Activated CD4-positive, alpha-beta T cell treated with anti-CD3 and anti-CD28 coated beads, Interleukin-2, amount 10 ng/mL, durations not matched to agents 24 days and 14 days (primary cell): ENCODE measurements around the gene ANG. TPM values are rescaled to one million over a fixed set of nuclear protein-coding genes. Genes with fewer than 3 reads are reported as not detected.
"Not testable (repeated sequence)": the region's sequence is repeated elsewhere in the genome, so short reads cannot be mapped to it uniquely, and the experiment has no call there.

ENCODE experiments used
- DNase-seq: peaks from one replicate; pipeline ENCODE4 v3.0.0; 2022
- H3K27ac Mint-ChIP-seq: one replicate; pipeline ENCODE4 v1.8.0; 2022; ENCODE audit warnings: mild to moderate bottlenecking, mixed read lengths
- H3K27me3 Mint-ChIP-seq: one replicate; pipeline ENCODE4 v1.8.0; 2022; ENCODE audit warnings: mixed read lengths
- H3K36me3 Mint-ChIP-seq: one replicate; pipeline ENCODE4 v1.8.0; 2022; ENCODE audit warnings: low read depth, mild to moderate bottlenecking, mixed read lengths
- H3K4me1 Mint-ChIP-seq: one replicate; pipeline ENCODE4 v1.8.0; 2021; ENCODE audit warnings: mixed read lengths
- H3K4me3 Mint-ChIP-seq: one replicate; pipeline ENCODE4 v1.8.0; 2022; ENCODE audit warnings: mild to moderate bottlenecking, moderate library complexity, mixed read lengths
- H3K9me3 Mint-ChIP-seq: one replicate; pipeline ENCODE4 v1.8.0; 2021; ENCODE audit warnings: mixed read lengths
- intact Hi-C: fragments of 100-400 bp; cut with micrococcal nuclease; formaldehyde crosslinking; loops from one replicate; pipeline ENCODE4 v1.15.1; 2023
- total RNA-seq: library from RNA; stranded (reverse); gene quantifications from 2 replicates; pipeline ENCODE4 v1.2.3, GENCODE V29; 2022

Gene ANG
- total RNA-seq, 1 donor from 2014 or later: not detected

DNA sequence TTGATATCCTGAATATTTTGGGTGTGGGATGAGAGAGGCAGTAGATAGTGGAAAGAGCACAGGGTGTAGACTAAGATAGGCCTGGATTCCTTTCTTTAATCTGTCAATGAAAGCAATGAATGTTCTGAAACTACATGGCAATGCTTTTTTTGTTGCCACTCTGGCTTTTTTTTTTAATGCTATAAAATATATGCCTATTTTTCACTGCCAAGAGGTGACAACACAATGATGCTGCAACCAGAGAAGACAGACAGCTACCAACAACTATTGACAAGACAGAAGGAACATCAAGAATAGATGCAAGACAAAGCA, 9.4 kb downstream of the ANG start:
- Mint-ChIP-seq H3K27ac (no peak overlapping the region), H3K4me1 (peaks cover 3% of the 10 kb centered on the region), H3K9me3 (no peaks in the 10 kb centered on the region), H3K36me3 (no peaks in the 10 kb centered on the region), H3K4me3 (no peak overlapping the region), H3K27me3 (peaks cover 7% of the 10 kb centered on the region)
- DNase-seq: no peak
- intact Hi-C loops: no loop called here

DNA sequence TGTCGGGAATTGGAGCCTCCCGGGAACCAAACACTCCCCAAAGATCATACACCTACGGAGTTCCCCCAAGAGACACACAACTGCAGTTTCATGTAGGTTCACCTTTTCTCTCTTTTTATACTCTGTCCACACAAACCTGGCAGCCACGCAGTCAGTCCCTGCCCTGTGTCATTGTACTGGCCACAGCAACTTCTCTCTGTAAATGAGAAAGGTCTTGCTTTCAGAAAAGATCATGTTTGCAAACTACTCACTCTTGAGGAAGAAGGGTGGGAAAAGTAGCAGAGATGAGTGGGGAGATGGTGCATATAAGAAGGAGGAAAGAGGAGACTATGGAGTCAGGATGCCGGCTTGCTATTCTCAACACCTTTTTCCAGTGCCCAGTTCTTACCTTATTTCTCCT, 10.4 kb downstream of the ANG start:
- H3K27ac Mint-ChIP-seq: no peak overlapping the region
- no peaks in the 10 kb centered on the region for H3K36me3 Mint-ChIP-seq
- peaks cover 7% of the 10 kb centered on the region for H3K27me3 Mint-ChIP-seq
- no peaks in the 10 kb centered on the region for H3K9me3 Mint-ChIP-seq
- H3K4me3 Mint-ChIP-seq: no peak overlapping the region
- peaks cover 3% of the 10 kb centered on the region for H3K4me1 Mint-ChIP-seq
- intact Hi-C loops: no loop called here
- no peak for DNase-seq

DNA sequence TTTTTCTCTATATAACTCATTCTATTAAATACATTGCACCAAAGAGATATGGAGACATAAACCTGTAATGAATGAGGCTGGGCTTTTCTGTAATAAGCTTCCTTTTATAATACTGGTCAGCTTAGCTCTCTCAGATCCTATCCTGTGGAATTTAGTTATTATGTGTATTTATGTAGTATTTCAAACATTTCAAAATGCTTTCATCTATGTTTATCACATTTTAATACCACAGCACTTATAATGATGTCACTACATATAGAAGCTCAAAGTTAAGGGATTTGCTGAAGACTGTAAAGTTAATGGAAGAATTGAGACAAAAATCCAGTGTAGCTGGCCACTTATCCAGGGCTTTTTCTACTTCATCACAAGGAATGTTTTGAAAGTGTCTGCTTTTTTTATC, 11.4 kb downstream of the ANG start:
- H3K4me3 Mint-ChIP-seq: no peak overlapping the region

DNA sequence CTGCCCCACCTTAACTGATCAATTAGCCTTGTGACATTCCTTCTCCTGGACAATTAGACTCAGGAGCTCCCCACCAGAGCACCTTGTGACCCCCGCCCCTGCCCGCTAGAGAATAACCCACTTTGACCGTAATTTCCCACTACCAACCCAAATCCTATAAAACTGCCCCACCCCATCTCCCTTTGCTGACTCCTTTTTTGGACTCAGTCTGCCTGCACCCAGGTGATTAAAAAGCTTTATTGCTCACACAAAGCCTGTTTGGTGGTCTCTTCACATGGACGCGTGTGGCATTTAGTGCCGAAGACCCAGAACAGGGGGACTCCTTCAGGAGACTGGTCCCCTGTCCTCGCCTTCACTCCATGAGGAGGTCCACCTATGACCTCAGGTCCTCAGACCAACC, 12.4 kb downstream of the ANG start:
- DNase-seq, H3K36me3 Mint-ChIP-seq, H3K27ac Mint-ChIP-seq, H3K27me3 Mint-ChIP-seq, H3K4me3 Mint-ChIP-seq, H3K9me3 Mint-ChIP-seq, H3K4me1 Mint-ChIP-seq, intact Hi-C loops: not testable (repeated sequence)

More for the DNA sequence above, 11.4 kb downstream of the ANG start:
- no peaks in the 10 kb centered on the region for H3K9me3 Mint-ChIP-seq
- peaks cover 3% of the 10 kb centered on the region for H3K4me1 Mint-ChIP-seq
- peaks cover 7% of the 10 kb centered on the region for H3K27me3 Mint-ChIP-seq
- DNase-seq: no peak
- no peaks in the 10 kb centered on the region for H3K36me3 Mint-ChIP-seq
- intact Hi-C loops: no loop called here
- no peak overlapping the region for H3K27ac Mint-ChIP-seq

DNA sequence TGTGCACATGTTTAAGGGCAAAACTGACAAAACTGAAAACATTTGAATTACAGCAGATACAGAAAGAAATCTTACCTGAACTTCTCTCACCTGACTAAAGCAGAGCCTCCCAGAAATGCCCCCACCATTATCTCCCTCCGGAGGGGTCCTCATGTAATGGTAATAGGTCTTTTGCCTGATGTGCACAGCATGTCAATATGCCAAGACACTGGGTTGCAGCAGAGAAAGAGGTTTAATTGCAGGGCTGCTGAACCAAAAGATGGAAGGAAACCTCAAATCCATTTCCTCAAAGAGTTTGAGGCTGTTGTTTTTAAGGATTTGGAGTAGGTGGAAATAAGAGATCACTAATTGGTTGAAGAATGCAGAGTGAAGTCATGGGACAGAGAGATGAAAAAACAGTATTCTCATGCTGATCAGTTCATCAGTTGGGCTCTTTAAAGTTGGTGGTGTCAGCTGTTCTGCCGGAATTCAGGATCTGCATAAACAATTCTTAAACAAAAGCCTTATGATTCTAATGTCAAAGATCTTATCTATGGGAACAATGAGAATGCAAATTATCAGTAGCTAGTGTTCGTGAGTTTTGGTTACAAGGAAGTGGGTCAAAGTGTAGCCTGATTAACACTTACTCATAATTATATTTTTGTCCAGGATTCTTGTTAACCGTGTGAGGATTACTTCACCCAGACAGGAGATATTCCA, 18.2 kb downstream of the ANG start:
- H3K4me3 Mint-ChIP-seq: no peak overlapping the region
- no peaks in the 10 kb centered on the region for H3K4me1 Mint-ChIP-seq
- H3K27ac Mint-ChIP-seq: no peak overlapping the region
- no peaks in the 10 kb centered on the region for H3K36me3 Mint-ChIP-seq
- H3K9me3 Mint-ChIP-seq: no peaks in the 10 kb centered on the region
- intact Hi-C loops: no loop called here
- DNase-seq: no peak
- H3K27me3 Mint-ChIP-seq: no peaks in the 10 kb centered on the region

DNA sequence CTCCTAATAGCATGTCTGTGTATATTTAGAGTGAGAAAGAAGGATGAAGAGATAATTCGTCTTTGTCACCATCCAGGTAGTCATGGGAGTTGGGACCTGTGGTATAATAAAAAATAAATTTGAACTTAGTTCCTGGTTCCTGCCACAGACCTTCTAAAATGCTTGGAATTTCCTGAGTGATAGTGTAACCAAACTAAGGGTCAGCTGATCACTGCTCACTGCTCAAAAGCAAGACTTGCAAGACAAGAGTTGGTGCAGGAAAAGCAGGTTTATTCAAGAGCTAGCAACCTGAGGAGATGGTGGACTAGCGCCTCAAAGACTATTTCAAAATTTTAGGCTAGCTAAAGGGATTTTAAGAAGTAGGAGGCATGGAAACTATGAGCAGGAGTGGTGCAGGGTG, 19.1 kb downstream of the ANG start:
- Mint-ChIP-seq H3K4me1 (no peaks in the 10 kb centered on the region), H3K27me3 (no peaks in the 10 kb centered on the region), H3K36me3 (no peaks in the 10 kb centered on the region), H3K9me3 (no peaks in the 10 kb centered on the region), H3K4me3 (no peak overlapping the region), H3K27ac (no peak overlapping the region)
- intact Hi-C loops: no loop called here
- DNase-seq: no peak

DNA sequence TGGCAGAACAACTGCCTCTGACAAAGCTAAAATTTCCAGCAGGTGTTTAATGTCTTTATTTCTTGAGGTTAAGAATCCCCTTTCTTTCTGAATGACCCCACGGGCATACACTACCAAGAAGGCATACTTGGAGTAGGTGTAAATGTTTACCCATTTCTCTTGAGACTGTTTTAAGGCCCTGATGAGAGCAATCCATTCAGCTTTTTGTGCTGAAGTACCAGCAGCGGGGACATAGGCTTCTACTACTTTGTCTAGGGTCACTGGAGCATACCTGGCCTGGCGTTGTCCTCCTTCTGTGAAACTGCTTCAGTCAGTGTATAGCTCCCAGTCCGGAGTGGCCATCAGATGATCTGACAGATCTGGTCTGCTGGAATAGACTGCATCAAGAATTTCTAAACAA, 22.7 kb downstream of the ANG start:
- Mint-ChIP-seq H3K4me3 (no peak overlapping the region), H3K36me3 (no peaks in the 10 kb centered on the region), H3K9me3 (no peaks in the 10 kb centered on the region), H3K27ac (no peak overlapping the region), H3K27me3 (no peaks in the 10 kb centered on the region), H3K4me1 (no peaks in the 10 kb centered on the region)
- intact Hi-C loops: no loop called here
- DNase-seq: no peak

DNA sequence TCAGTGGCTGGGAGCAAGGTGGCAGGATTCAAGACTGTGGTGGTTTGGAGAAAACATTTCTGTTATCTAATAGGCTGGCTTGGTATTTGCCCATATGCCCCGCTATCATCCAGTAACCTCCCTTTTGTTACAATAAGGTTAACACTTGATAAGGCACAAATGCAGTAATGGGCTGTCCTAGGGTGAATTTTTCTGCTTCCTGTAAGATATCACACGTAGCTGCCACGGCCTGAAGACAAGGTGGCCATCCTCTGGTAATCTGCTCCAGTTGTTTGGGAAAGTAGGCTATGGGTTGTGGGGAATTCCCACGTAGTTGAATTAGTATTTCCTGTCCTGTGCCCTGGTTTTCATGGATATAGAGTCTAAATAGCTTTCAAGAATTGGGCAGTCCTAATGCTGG, 23.1 kb downstream of the ANG start:
- Mint-ChIP-seq H3K36me3 (no peaks in the 10 kb centered on the region), H3K27me3 (peaks cover under 1% of the 10 kb centered on the region), H3K4me3 (no peak overlapping the region), H3K4me1 (no peaks in the 10 kb centered on the region), H3K27ac (no peak overlapping the region), H3K9me3 (no peaks in the 10 kb centered on the region)
- intact Hi-C loops: no loop called here
- DNase-seq: no peak

DNA sequence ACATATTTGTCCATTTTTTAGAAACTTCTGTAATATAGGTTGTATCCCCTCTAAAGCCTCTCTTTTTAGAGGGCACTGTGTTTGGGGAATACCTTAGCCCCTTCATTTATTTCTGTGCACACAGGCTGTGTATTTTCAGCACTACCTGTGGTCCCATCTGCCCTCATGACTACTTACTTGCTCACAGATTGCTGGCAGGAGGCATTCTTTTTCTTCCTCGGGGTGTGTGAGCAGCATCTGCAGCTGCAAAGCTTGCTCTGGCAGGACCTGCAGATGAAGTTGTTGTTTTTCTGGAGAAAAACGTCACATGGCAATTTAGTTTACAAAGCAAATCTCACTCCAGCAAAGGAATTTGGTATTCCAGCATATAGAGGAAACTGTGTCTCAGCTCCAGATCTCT, 24.3 kb downstream of the ANG start:
- no peak overlapping the region for H3K27ac Mint-ChIP-seq
- intact Hi-C loops: no loop called here
- H3K4me3 Mint-ChIP-seq: no peak overlapping the region
- no peaks in the 10 kb centered on the region for H3K36me3 Mint-ChIP-seq
- H3K27me3 Mint-ChIP-seq: peaks cover 3% of the 10 kb centered on the region
- DNase-seq: no peak
- H3K4me1 Mint-ChIP-seq: no peaks in the 10 kb centered on the region
- H3K9me3 Mint-ChIP-seq: no peaks in the 10 kb centered on the region

DNA sequence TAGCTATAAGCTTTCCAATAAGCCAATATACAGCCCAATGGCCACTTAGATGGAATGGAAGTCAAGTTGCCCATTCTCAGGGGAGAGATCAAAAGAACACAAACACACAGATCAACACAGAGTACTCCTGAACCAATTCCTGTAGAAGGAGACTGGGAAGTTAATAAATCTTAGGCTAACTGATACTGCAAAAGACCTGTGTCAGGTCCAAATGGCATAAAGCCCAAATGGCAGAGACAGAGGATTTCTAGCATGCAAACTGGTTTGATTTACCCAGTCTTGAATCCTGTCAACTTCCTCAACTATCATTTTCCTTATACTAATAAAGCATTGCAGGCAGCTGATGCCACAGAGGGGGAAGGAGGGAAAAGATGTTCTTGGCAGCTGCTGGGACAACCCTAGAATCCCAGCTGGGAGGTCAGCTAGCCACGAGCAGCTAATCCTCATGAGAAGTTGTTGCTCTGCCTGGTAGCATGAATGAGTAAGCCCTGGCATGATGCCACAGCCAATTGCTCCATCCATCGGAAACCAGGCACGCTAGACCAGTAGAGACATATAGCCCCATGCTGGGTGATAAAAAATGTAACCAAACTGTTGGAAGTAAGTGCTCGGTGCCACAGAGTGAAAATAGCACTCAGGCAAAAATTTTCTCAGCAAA, 26.2 kb downstream of the ANG start:
- Mint-ChIP-seq H3K27me3 (peaks cover 6% of the 10 kb centered on the region), H3K27ac (no peak overlapping the region), H3K9me3 (no peaks in the 10 kb centered on the region), H3K36me3 (no peaks in the 10 kb centered on the region), H3K4me3 (no peak overlapping the region), H3K4me1 (no peaks in the 10 kb centered on the region)
- no peak for DNase-seq
- intact Hi-C loops: no loop called here

DNA sequence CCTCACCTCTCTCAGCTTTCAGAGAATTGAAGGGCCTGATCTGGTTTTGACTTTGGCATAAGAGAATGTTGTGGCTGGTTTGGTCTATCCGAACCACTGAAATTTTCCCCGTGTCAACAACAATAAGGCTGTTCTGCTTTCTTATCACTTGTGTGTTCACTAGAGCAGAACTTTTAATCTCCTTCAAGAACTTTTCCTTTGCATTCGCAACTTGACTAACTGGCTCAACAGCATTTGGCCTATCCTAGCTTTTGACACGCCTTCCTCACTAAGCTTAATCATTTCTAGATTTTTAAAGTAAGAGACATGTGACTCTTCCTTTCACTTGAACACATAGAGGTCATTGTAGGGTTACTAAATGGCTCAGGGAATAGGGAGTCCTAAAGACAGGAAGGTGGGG, 31.2 kb downstream of the ANG start:
- no peak overlapping the region for H3K27ac Mint-ChIP-seq
- intact Hi-C loops: no loop called here
- peaks cover 26% of the 10 kb centered on the region for H3K27me3 Mint-ChIP-seq
- no peak overlapping the region for H3K4me3 Mint-ChIP-seq
- DNase-seq: no peak
- H3K36me3 Mint-ChIP-seq: no peaks in the 10 kb centered on the region
- H3K4me1 Mint-ChIP-seq: no peaks in the 10 kb centered on the region
- H3K9me3 Mint-ChIP-seq: no peaks in the 10 kb centered on the region

DNA sequence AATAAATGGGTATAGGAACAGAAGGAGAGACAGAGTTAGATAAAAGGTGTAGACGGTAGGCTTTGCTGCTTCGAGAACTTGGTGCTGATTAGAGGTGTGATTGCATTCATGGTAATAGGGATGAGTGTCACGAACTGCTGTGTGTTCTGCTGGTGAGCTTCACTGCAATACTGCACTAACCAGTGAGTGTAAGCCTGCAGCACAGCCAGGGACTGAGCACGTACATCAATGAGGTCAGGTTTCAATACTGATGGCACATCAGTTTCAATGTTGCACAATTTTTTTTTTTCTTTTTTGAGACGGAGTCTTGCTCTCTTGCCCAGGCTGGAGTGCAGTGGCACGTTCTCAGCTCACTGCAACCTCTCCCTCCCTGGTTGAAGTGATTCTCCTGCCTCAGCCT, 32.2 kb downstream of the ANG start:
- H3K27me3 Mint-ChIP-seq: peaks cover 26% of the 10 kb centered on the region
- H3K9me3 Mint-ChIP-seq: no peaks in the 10 kb centered on the region
- H3K36me3 Mint-ChIP-seq: no peaks in the 10 kb centered on the region
- intact Hi-C loops: no loop called here
- no peak overlapping the region for H3K27ac Mint-ChIP-seq
- DNase-seq: no peak
- H3K4me3 Mint-ChIP-seq: no peak overlapping the region
- no peaks in the 10 kb centered on the region for H3K4me1 Mint-ChIP-seq

DNA sequence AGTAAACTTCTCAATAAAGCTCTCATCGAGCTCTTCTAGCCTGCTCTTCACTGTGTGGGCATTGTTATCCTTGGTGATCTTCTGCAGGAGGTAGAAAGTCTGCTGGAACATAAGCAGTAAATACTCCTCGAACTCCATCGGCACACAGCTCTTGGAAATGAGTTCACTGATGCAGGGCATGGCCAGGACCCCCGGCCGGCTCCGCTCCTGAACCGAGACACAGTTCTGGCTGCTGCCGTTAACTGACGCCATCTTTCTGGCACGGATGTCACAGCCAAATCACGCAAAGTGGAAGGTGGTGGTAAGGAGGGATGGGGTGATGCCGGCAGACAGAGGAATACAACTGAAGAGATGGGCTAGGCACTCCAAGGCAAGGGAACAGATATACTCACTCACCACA, 33.5 kb downstream of the ANG start:
- no peak for DNase-seq
- Mint-ChIP-seq H3K36me3 (no peaks in the 10 kb centered on the region), H3K27me3 (peaks cover 29% of the 10 kb centered on the region), H3K4me3 (no peak overlapping the region), H3K4me1 (no peaks in the 10 kb centered on the region), H3K9me3 (no peaks in the 10 kb centered on the region), H3K27ac (no peak overlapping the region)
- intact Hi-C loops: no loop called here

DNA sequence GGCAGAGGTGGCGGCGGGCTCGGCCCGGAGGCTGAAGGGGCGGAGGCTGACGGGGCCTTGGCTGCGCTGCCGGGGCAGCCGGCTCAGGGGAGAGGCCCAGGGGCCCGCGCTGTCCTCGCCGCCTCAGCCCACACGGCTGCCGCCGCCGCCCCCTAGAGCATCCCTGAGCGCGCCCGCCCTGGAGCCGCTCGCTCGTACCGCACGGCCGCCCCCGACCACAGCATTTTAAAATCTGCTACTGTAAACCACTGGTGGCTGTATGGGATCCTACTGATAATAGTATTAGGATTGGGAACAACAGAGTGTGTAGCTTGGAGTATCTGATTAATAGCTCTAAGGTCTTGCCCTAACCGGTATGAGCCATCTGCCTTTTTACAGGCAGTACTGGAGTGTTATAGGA, 34.9 kb downstream of the ANG start:
- DNase-seq: no peak
- Mint-ChIP-seq H3K27ac (no peak overlapping the region), H3K9me3 (no peaks in the 10 kb centered on the region), H3K27me3 (peaks cover 36% of the 10 kb centered on the region), H3K36me3 (no peaks in the 10 kb centered on the region), H3K4me3 (no peak overlapping the region), H3K4me1 (no peaks in the 10 kb centered on the region)
- intact Hi-C loops: no loop called here

DNA sequence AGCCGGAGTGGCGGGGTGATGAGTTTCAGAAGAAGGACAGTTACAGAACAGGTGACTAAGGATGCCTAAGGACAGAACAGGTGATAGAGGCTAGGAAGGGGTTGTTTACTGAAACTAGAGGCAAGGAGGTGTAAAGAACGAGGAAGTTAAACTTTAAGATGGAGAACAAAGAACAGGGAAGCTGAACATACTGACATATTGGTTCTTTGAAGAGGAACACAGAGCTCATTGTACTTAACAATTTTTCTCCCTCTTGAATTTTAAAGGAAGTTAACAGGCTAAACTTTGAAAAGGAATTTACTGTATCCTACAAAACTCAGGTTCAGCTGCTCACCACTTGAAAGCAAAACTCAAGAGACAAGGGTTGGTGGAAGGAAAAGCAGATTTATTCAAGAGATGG, 37.6 kb downstream of the ANG start:
- DNase-seq, H3K4me1 Mint-ChIP-seq, intact Hi-C loops, H3K9me3 Mint-ChIP-seq, H3K4me3 Mint-ChIP-seq, H3K27ac Mint-ChIP-seq, H3K36me3 Mint-ChIP-seq: not testable (repeated sequence)
- H3K27me3 Mint-ChIP-seq: peaks cover 32% of the 10 kb centered on the region
